Measurements from ENCODE around the gene TNFRSF11A.

TNFRSF11A gene

GRCh38 chr18:62394006-62394763 lies 69.1 kb downstream of the TNFRSF11A start:
- TF ChIP-seq ZNF274 (IDR thresholded peaks at IDR 0.05; ENCODE audit: low read depth, low read length) = no peak
- no peak overlapping the region for H3K4me3 ChIP-seq (ENCODE audit: low read length)

GRCh38 chr18:62396381-62396780 lies 71.3 kb downstream of the TNFRSF11A start:
- TF ChIP-seq ZNF274 (IDR thresholded peaks at IDR 0.05; ENCODE audit: low read depth, low read length) = no peak
- H3K4me3 ChIP-seq (ENCODE audit: low read length) = no peak overlapping the region

- no peak for TF ChIP-seq ZNF274 (IDR thresholded peaks at IDR 0.05; ENCODE audit: low read depth, low read length)
- H3K4me3 ChIP-seq (ENCODE audit: low read length) = no peak overlapping the region
Measured at GRCh38 chr18:62396967-62397366, 71.9 kb downstream of the TNFRSF11A start.

DNA sequence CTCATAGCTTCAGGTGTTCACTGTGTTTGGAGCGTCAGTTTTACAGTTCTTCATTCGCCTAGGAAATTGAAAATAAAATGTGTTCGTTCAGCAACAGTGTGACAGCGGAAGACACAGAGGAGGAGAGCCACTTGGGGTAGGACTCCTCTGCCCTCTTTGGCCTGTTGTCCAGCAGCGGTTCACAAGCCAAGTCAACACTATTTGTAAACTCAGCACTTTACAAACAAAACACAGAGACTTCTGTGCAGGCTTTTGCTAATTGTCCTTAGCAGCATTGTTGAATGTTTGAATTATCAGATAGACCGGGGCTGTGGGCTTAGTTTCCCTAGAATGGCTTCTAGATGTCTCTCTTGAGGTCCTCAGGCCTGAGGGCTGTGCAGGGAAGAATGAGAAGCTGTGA lies 73.2 kb downstream of the TNFRSF11A start:
- no peak for TF ChIP-seq ZNF274 (IDR thresholded peaks at IDR 0.05; ENCODE audit: low read depth, low read length)
- H3K4me3 ChIP-seq (ENCODE audit: low read length) = no peak overlapping the region

DNA sequence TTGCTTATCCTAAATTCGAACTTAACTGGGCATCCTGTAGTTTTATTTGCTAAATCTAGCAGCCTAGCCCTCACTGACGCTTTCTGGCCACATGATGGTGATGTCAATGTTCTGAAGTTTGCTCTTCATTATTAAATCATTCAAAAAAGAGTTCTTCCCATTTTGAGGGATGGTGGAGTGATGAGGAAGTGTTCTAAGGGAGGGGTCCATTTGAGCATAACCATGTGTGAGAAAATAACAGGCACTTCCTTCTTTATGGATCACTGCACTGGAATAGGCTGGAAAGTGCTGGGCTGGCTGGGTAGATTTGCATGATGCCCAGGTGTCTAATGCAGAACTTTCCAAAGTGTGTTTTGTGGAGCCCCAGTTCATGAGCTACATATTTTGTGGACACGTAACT lies 74.2 kb downstream of the TNFRSF11A start:
- no peak overlapping the region for H3K4me3 ChIP-seq (ENCODE audit: low read length)
- TF ChIP-seq ZNF274 (IDR thresholded peaks at IDR 0.05; ENCODE audit: low read depth, low read length) = no peak

DNA sequence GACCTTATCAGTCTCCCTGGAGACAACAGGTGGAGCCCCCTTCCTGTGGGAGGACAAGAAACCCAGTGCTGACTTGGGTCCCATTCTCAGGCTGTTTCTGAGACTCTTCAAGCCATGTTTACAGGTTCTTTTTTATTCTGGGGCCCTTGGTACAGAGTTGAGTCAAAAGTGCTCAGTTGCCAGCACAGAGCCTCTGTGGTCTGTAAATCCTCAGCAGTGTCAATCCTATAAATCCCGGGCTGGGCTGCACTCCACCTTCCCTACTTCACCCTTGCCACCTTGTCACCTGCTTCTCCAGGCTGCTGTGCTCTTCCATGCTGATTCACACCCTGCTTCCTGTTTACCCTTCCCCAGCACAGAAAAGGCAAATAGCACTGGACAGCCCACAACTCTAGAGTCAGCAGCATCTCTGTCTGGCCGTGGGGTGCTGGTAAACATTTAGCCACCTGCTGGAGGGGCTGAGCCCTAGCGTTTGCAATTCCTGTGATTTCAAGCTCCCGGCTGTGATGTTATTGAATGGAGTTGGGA lies 74.7 kb downstream of the TNFRSF11A start:
- no peak overlapping the region for H3K4me3 ChIP-seq (ENCODE audit: low read length)
- no peak for TF ChIP-seq ZNF274 (IDR thresholded peaks at IDR 0.05; ENCODE audit: low read depth, low read length)

- no peak for TF ChIP-seq ZNF274 (IDR thresholded peaks at IDR 0.05; ENCODE audit: low read depth, low read length)
- no peak overlapping the region for H3K4me3 ChIP-seq (ENCODE audit: low read length)
Measured at GRCh38 chr18:62400916-62401315, 75.8 kb downstream of the TNFRSF11A start.

GRCh38 chr18:62402342-62402948 lies 77.3 kb downstream of the TNFRSF11A start:
- no peak overlapping the region for H3K4me3 ChIP-seq (ENCODE audit: low read length)

GRCh38 chr18:62403120-62403519 lies 78.0 kb downstream of the TNFRSF11A start:
- no peak for TF ChIP-seq ZNF274 (IDR thresholded peaks at IDR 0.05; ENCODE audit: low read depth, low read length)
- no peak overlapping the region for H3K4me3 ChIP-seq (ENCODE audit: low read length)

More at GRCh38 chr18:62402342-62402948, 77.3 kb downstream of the TNFRSF11A start:
- no peak for TF ChIP-seq ZNF274 (IDR thresholded peaks at IDR 0.05; ENCODE audit: low read depth, low read length)

- no peak overlapping the region for H3K4me3 ChIP-seq (ENCODE audit: low read length)
- no peak for TF ChIP-seq ZNF274 (IDR thresholded peaks at IDR 0.05; ENCODE audit: low read depth, low read length)
Measured at GRCh38 chr18:62404881-62405280, 79.8 kb downstream of the TNFRSF11A start.

GRCh38 chr18:62407660-62408059 lies 82.5 kb downstream of the TNFRSF11A start:
- no peak for TF ChIP-seq ZNF274 (IDR thresholded peaks at IDR 0.05; ENCODE audit: low read depth, low read length)
- H3K4me3 ChIP-seq (ENCODE audit: low read length) = no peak overlapping the region

- TF ChIP-seq ZNF274 (IDR thresholded peaks at IDR 0.05; ENCODE audit: low read depth, low read length) = no peak
- H3K4me3 ChIP-seq (ENCODE audit: low read length) = no peak overlapping the region
Measured at GRCh38 chr18:62409821-62410220, 84.7 kb downstream of the TNFRSF11A start.

GRCh38 chr18:62412231-62412979 lies 87.3 kb downstream of the TNFRSF11A start:
- no peak overlapping the region for H3K4me3 ChIP-seq (ENCODE audit: low read length)
- no peak for TF ChIP-seq ZNF274 (IDR thresholded peaks at IDR 0.05; ENCODE audit: low read depth, low read length)

- TF ChIP-seq ZNF274 (IDR thresholded peaks at IDR 0.05; ENCODE audit: low read depth, low read length) = no peak
- no peak overlapping the region for H3K4me3 ChIP-seq (ENCODE audit: low read length)
Measured at GRCh38 chr18:62413206-62413605, 88.1 kb downstream of the TNFRSF11A start.
